ENCODE results near the gene TAB3.

TAB3 gene

GRCh38 chrX:30881797-30882196 is 7.3 kb downstream of the TAB3 start:
- DNase-seq = no peak

- no peak for DNase-seq
These were observed 7.7 kb downstream of the TAB3 start for GRCh38 chrX:30881390-30881789.

DNA sequence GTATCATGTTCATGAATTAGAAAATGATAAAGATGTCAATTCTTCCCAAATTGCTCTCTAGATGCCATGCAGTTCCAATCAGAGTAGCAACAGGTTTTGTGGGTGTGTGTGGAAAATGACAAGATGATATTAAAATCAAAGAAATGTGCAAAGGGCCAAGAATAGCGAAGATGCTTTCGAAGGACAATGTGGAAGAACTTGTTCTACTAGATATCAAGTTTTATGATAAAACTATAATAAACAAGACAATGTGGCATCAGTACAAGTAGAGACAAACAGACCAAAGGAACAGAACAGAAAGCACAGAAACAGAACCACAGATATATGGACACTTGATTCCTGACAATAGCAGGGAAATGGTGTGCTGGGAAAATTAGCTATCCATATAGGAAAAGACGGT is 9.0 kb downstream of the TAB3 start:
- DNase-seq = no peak

- no peak for DNase-seq
These were observed 12.7 kb downstream of the TAB3 start for GRCh38 chrX:30876367-30876766.

DNA sequence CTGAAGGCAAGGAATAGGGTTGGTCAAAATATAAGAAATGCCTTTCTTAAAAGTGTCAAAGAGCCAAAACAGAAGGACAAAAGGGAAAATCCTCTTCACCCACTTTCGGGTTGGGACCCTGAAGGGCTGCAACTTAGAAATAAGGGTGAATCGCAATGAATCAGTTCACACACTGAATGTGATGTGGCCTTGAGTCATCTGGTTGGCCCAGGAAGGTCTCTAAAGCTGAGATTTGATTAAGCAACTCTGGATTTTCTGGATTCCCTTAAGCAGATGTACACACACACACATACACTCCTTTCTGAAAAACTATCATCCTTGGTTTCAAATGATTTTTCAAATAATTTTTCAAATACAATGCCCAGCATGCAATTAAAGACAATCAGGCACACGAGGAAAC is 13.1 kb downstream of the TAB3 start:
- no peak for DNase-seq

GRCh38 chrX:30874851-30875250 is 14.2 kb downstream of the TAB3 start:
- no peak for DNase-seq

DNA sequence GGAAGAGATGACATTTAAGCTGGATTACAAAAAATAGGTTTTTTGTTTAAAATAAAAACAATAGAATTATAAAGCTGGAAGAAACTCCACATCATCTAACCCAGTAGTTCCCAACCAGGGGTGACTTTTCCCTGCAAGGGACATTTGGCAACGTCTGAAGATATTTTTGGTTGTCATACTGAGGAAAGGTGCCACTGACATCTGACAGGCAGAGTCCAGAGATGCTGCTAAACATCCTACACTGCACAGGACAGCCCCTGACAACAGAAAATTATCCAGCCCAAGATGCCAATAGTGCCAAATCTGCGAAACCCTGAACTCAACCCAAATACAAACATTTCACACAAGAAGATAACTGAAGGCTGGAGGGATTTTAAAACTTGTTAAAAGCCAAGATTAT is 18.5 kb downstream of the TAB3 start:
- no peak for DNase-seq

DNA sequence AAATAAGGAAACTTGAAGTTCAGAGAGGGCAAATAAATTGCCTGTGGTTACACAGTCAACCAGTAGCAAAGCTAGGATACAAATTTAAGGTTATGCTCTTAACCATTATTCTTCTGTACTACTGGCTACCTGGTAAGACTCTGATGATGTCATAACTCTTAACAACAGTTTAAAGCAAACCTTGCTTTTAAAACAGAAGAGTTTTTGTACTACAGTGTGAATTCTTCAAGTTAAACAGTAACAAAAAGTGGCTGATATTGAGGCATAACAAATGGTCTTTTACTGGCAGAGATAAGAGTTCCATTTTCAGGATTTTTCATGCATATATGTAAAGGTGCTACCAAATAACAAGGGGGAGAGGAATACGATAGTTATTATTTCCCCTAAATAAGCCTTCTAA is 23.4 kb downstream of the TAB3 start:
- DNase-seq = no peak

- DNase-seq = no peak
These were observed 24.0 kb downstream of the TAB3 start for GRCh38 chrX:30865015-30865414.

DNA sequence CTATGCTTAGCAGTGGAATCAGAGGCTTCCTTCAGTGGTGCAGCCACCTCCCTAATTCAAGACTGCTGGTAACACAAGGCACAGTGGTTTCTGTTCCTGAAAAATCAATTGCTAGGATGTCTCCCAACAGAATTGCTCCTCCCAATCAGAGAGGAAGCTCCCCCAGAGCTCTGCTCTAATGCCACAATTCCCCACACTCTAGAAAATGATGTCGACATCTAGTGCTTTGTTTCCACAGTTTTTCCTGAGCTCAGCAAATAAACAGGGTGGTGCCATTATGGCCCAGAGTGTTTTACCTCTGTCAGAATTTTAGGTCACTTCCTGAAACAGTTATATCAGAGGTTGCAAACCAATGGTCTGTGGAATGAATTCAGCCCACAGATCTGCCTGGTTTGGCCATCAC is 24.7 kb downstream of the TAB3 start:
- peak; percentile 3 for DNase-seq

DNA sequence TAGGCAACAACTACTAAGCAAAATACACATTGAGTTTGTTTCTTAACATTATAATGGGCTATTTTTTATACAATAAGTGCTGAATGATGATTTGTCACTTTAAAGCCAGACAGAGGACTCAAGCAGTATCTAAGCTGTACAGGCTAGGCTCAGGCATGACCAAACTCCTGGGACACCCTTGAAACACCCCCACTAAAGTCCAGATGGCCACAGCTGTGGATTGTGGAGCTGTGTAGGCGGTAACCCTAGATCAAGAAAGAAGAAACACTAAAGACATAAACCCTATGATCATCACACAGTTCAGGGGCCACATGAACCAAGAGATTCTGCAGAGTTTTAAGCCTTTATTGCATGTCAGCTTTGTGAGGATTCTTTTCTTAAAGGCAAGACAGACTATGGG is 25.1 kb downstream of the TAB3 start:
- DNase-seq = no peak

DNA sequence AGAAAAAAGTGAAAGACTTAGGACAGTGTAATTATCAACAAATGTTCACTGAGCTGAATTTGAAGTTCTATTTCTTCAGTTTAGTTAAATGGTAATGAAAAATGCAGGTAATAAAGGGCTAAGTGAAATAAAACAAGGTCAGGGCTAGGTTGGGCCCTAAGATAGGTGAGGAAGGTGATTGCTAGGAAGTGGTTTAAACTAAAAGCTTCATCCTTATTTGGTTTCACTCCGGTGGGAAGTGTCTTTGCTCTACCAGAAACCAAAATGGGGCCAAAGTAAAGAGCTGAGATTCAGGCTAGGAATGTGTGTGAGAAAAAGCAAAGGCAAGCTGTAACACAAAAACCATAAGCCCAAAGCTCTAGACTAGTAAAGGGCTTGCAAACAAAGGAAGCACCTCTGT is 31.0 kb downstream of the TAB3 start:
- no peak for DNase-seq

GRCh38 chrX:30851449-30851848 is 37.6 kb downstream of the TAB3 start:
- no peak for DNase-seq

DNA sequence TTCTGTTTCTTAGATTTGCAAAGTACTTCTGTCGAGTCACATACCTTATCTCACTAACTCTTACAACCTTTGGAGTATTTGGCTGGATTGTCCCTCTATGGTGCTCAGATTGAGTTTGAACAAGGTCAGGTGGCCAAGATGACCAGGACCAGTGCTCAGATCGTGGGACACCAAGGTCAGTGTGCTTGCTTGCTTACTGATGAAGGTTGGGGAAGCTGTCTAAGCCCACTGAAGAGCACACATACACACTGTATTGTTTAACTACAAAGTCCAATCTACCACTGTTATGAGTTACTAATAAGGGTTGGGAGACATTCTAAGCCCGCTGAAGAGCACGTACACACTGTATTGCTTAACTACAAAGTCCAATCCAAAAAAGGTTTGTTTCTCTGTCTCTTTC is 53.7 kb downstream of the TAB3 start:
- DNase-seq = no peak

DNA sequence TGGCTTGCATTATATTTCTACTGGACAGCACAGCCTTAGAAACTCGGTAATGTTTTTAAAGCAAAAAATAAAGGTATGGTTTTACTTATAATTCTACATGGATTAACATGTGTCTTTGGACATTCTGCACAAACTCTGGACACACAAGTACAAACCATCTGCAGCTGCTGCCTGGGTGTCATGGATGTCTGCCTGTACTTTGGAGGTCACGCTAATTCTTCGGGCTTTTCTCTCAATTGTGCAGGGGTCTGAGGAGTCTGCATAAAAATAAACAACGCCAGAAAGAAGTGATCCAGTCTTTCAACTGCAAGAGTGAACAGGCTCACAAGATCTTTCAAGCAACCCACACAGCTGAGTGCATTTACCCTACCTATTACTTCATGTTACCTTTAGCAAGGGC is 55.2 kb downstream of the TAB3 start:
- no peak for DNase-seq

DNA sequence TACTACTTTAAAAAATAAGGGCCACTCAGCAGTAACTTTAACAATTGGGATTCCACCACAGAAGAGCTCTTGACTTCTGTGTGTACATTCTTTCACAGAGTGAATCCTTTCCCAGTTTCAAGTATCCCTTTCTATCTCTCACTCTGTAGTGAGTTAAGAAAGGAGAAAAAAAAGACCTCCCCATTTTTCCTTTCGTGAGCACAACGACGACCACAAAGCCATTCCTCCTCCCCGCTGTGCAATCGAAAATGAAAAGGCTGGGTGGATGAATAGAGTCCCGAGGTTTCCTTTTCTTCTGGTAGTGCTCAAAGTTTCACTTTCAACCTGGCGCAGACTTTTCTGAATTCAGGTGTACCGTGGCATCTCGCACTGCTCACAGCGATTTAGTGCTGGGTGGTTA is 58.0 kb downstream of the TAB3 start:
- no peak for DNase-seq

DNA sequence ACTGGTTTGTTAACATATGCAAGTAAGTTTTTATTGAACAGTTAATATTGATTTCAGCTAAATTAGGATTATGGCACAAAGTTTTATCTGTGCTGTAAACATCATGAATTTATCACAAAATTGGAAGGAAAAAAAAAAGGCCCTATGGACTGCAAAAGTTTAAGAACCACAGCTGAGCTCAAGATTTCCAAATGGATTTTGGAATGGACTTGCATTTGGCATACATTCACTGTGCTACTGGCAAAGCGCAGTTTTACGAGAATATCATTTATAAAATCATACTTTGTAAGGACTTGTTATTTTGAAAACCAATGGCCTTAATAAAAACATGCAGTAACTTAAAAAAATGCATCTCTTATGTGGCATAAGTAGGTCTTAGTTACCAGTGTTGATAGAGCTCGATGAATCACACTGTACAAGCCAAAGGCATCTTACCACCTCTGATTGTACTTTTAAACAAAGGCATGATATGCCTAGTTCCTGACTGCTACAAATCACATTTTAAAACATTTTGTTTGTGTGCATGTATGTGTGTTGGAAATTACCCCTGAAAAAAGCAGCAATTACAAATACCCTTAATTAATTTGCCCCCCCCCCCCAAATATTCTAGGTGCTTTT is 58.6 kb downstream of the TAB3 start:
- no peak for DNase-seq

DNA sequence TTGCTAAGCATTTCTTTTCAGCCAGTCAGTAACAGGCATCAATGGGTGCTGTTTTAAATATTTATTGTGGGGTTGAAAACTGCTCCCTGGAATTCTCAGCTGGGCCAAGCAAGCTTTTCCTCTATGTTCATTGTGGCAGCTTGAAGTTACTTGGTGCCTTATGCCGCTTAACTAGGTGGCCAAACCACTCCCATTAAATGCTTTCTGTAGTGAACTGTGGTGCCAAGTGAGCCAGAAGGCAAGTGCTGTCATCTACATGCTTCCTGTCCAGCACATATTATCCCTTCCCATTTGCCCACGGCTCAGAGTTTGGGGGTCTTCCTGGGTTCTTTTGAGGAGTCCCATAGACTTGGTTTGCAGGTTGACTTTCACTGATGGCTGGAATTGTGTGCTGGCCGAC is 64.8 kb downstream of the TAB3 start:
- DNase-seq = no peak

DNA sequence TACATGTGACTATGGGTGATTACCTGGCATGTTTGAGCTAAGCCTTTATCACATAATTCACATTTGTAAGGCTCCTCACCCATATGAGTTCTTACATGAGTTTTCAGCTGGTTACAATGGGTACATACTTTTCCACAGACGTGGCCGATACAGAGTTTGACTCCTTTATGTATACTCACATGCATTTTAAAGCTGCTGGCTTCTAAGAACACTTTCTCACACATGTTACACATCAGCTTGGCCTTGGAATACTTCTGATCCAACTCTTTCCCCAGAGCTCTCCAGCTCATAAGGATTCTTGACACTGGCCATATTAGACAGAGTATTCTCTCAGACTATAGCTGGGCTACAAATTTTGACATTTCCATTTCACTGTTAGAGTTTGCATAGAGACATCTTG is 66.3 kb downstream of the TAB3 start:
- DNase-seq = no peak

GRCh38 chrX:30822068-30822681 is 66.9 kb downstream of the TAB3 start:
- DNase-seq = no peak

DNA sequence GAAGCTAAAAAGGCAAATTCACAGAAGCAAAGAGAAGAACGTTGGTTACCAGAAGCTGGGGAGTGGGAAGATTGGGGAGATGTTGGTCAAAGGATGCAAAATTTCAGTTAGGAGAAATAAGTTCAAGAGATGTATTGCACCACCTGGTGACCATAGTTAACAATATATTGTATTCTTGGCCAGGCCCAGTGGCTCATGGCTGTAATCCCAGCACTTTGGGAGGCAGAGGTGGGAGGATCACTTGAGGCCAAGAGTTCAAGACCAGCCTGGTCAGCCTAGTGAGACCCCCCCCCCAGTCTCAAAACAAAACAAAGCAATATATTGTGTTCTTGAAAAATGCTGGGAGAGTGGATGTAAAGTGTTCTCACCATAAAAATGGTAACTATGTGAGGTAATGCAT is 67.9 kb downstream of the TAB3 start:
- DNase-seq = no peak

DNA sequence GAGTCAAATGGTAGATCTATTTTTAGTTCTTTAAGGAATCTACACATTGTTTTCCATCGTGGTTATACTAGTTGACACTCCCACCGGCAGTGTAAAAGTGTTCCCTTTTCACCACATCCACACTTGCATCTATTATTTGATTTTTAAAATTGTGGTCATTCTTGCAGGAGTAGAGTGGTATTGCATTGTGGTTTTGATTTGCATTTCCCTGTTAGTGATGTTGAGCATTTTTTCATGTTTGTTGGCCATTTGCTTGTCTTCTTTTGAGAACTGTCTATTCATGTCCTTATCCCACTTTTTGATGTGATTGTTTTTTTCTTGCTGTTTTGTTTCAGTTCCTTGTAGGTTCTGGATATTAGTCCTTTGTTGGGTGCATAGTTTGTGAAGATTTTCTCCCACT is 70.0 kb downstream of the TAB3 start:
- DNase-seq = no peak

DNA sequence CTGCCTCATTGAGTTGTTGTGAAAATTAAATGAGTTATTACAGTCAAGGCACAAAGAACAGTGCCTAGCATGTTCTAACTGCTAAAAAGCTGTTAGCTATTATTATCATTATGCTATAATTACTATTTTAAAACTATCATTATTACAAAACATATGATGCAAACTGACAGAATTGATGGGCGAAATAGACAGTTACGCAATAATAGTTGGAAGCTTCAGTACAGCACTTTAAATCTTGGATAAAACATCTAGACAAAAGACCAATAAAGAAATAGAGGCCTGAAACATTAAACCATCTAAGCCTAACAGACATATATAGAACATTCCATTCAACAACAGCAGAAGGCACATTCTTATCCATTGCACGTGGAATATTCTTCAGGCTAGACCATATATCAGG is 73.0 kb downstream of the TAB3 start:
- DNase-seq = no peak

DNA sequence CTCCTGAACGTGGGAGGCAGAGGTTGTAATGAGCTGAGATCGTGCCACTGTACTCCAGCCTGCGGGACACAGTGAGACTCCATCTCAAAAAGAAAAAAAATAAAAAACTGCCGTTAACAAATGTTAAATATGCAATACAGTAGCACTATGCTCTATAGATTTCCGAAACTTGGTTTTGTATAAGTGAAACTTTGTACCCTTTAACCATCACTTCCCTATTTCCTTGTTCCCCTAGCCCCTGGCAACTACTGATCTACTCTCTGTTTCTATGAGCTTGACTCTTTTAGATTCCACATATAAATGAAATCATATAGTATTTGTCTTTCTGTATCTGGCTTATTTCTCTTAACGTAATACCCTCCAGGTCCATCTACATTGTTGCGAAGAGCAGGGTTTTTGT is 74.1 kb downstream of the TAB3 start:
- no peak for DNase-seq

DNA sequence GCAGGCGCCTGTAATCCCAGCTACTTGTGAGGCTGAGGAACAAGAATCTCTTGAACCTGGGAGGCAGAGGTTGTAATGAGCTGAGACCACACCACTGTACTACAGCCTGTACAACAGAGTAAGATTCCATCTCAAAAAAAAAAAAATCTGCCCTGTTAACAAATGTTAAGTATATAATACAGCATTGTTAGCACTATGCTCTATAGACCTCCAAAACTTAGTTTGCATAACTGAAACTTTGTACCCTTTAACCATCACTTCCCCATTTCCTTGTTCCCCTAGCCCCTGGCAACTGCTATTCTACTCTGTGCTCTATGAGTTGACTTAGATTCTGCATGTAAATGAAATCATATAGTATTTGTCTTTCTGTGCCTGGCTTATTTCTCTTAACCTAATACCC is 76.7 kb downstream of the TAB3 start:
- no peak for DNase-seq

All from SIG-M5 (cell line).